ENCODE data around the gene ZNF503. TPM values are rescaled to one million over a fixed set of nuclear protein-coding genes. Genes with fewer than 3 reads are reported as not detected.
A peak's percentile ranks its signal among the peaks of the same experiment; 100 is the strongest.

The ZNF503 gene
- total and polyA plus RNA-seq, 2 experiments from 2014 or later: 0.21 TPM; not detected in 1

DNA sequence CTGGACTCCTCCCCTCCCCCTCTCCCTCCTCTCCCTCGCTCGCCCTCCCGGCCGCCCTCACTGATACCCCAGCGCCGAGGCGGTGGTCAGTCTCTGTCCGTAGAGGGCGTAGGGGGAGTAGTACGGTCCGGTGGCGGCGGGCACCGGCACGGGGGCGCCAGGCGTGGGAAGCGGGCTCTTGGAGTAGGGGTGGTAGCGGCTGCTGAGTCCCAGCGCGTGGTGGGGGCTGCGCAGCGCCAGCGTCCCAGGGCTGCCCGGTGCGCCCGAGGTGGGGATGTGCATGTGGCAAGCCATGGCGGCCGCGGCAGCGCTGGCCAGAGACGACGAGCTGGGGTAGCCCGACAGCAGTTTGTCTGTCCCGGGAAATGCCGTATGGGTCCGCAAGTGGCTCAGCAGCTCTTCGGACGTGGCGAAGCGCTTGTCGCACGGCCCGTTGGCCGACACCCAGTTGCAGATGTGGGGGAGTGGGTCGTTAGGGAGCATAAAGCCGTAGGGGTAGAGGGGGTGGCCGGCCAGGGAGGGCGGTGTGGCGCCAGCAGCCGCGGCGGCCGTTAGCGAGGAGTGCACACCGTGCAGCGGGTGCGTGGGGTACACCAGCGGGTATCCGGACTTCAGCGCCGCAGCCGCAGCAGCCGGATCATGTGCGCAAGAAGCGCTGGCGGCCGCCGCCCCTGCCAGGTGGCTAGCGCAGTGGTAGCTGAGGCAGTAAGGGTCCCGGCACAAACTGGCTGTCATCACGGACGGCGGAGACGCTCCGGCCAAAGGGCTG is 2.7 kb downstream of the ZNF503 start:
- peaks cover 12% of the 10 kb centered on the region; the same call in 1 of the 2 replicates for H3F3A ChIP-seq (replicated peaks; ENCODE audit: low read depth)
- Mint-ChIP-seq H3K36me3 (ENCODE audit: low read depth) (peaks cover 2% of the 10 kb centered on the region; the same call in 1 of the 3 replicates), H3K27me3 (ENCODE audit: insufficient read depth, low read depth, poor library complexity) (peaks cover 96% of the 10 kb centered on the region), H3K4me3 (peak overlapping the region; percentile 70), H3K9me3 (peaks cover 3% of the 10 kb centered on the region; the same call in 2 of the 3 replicates), H3K27ac (no peak overlapping the region), H3K4me1 (peaks cover 21% of the 10 kb centered on the region)
- DNase-seq (ENCODE audit: low spot score) (peak; percentile 63), ATAC-seq (peak; percentile 1)
- no peak overlapping the region for H3K27ac ChIP-seq (ENCODE audit: low read depth)
- H3K36me3 ChIP-seq (ENCODE audit: insufficient read depth): no peaks in the 10 kb centered on the region
- no peaks in the 10 kb centered on the region for H3K9me2 ChIP-seq (ENCODE audit: insufficient read depth)
- peaks cover 8% of the 10 kb centered on the region for H4K20me1 ChIP-seq (replicated peaks; ENCODE audit: insufficient read depth)
- H3K4me3 ChIP-seq: peak overlapping the region; percentile 65
- TF ChIP-seq CTCF (conservative IDR thresholded peaks at IDR 0.05; ENCODE audit: low read depth in 2 of 2): 0 out of 4 replicates have a peak, but pooled peaks of 1 of the 2 experiments have one; percentile 11
- TF ChIP-seq, protein P1, sequence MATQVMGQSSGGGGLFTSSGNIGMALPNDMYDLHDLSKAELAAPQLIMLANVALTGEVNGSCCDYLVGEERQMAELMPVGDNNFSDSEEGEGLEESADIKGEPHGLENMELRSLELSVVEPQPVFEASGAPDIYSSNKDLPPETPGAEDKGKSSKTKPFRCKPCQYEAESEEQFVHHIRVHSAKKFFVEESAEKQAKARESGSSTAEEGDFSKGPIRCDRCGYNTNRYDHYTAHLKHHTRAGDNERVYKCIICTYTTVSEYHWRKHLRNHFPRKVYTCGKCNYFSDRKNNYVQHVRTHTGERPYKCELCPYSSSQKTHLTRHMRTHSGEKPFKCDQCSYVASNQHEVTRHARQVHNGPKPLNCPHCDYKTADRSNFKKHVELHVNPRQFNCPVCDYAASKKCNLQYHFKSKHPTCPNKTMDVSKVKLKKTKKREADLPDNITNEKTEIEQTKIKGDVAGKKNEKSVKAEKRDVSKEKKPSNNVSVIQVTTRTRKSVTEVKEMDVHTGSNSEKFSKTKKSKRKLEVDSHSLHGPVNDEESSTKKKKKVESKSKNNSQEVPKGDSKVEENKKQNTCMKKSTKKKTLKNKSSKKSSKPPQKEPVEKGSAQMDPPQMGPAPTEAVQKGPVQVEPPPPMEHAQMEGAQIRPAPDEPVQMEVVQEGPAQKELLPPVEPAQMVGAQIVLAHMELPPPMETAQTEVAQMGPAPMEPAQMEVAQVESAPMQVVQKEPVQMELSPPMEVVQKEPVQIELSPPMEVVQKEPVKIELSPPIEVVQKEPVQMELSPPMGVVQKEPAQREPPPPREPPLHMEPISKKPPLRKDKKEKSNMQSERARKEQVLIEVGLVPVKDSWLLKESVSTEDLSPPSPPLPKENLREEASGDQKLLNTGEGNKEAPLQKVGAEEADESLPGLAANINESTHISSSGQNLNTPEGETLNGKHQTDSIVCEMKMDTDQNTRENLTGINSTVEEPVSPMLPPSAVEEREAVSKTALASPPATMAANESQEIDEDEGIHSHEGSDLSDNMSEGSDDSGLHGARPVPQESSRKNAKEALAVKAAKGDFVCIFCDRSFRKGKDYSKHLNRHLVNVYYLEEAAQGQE (IDR thresholded peaks at IDR 0.05; ENCODE audit: unreplicated experiment): no peak
- no peak for TF ChIP-seq NANOG (IDR thresholded peaks at IDR 0.05; ENCODE audit: borderline replicate concordance)
- no peak for TF ChIP-seq JUNB (IDR thresholded peaks at IDR 0.05; ENCODE audit: unreplicated experiment)
- TF ChIP-seq CREB1 (CRISPR knock-in tag; IDR thresholded peaks at IDR 0.05; ENCODE audit: low read depth): no peak
- no peak for TF ChIP-seq ZNF114 (CRISPR knock-in tag; IDR thresholded peaks at IDR 0.05)
- TF ChIP-seq EZH2phosphoT487 (IDR thresholded peaks at IDR 0.05; ENCODE audit: unreplicated experiment): peak; percentile 85
- TF ChIP-seq EZH2 (IDR thresholded peaks at IDR 0.05; ENCODE audit: low read depth, unreplicated experiment): peak; percentile 88
- TF ChIP-seq POLR2AphosphoS5 (IDR thresholded peaks at IDR 0.05; ENCODE audit: low read depth): no peak
- H2AFZ ChIP-seq: peak overlapping the region; percentile 69
- H3K79me2 ChIP-seq (replicated peaks; ENCODE audit: insufficient read depth): no peaks in the 10 kb centered on the region
- peaks cover 98% of the 10 kb centered on the region for H3K27me3 ChIP-seq (ENCODE audit: insufficient read depth)
- H3K4me1 ChIP-seq (ENCODE audit: insufficient read depth): peaks cover 29% of the 10 kb centered on the region
- H3K4me2 ChIP-seq: peak overlapping the region; percentile 85
